A549 treated with AZD9567 at 1 μM for 4 hours (cell line): Measurements from ENCODE around the gene AP3D1. TPM values are rescaled to one million over a fixed set of nuclear protein-coding genes. Genes with fewer than 3 reads are reported as not detected.

Experiments
- total RNA-seq: library from RNA; stranded (reverse); fragments of 200-300 nt; extraction: Qiagen RNA extraction; gene quantifications from 5 replicates; pipeline ENCODE4 v1.2.3, GENCODE V29; 2022; ENCODE audit not compliant: insufficient read depth

Gene AP3D1
- 68.1 to 84.4 TPM (median 79.2 TPM) in 5 replicates for total RNA-seq

DNA sequence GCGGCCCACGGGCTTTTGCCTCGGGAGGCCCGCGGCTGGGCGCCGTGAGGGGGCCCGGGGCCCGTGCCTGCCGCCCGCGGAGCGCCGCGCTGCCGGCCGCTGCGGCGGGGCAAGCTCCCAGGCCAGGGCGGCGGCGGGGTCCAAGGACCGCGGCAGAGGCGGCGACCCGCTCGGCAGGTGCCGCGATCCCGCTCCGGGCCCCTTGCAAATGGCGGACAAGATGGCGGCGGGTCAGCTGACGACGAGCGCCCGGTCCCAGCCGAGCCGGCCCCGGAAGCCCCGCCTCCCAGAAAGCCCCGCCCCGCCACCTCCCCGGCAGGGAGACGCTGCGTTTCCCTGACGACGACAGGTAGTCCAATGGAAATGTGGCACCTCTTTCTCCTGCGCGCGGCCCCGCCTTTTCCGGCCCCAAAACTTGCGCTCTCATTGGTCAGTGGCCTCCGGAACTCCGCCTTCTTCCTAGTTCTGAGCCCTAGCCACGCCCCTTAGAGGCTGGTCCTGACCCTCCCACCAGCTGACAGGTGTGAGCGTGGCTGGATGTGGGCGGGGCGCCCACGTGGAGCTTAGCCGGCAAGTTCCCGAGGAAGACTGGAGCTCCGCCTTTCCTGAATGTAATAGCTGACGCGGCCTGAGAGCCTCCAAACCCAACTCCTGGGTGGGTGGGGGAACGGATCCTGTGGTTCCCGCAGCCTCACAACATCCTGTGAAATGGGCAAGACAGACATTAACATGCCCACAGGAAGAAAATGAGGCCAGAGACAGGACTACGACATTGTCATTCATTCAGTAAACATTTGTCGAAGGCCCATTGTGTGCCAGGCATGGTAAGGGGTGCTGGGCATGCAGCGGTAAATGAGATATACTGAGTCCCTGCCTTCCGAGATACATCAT, at the start of gene AP3D1:
Gene AP3D1 (minus strand): TSS at position 228 of the 891 bp plus-strand sequence. CDS start 232 bp downstream, outside the sequence.

DNA sequence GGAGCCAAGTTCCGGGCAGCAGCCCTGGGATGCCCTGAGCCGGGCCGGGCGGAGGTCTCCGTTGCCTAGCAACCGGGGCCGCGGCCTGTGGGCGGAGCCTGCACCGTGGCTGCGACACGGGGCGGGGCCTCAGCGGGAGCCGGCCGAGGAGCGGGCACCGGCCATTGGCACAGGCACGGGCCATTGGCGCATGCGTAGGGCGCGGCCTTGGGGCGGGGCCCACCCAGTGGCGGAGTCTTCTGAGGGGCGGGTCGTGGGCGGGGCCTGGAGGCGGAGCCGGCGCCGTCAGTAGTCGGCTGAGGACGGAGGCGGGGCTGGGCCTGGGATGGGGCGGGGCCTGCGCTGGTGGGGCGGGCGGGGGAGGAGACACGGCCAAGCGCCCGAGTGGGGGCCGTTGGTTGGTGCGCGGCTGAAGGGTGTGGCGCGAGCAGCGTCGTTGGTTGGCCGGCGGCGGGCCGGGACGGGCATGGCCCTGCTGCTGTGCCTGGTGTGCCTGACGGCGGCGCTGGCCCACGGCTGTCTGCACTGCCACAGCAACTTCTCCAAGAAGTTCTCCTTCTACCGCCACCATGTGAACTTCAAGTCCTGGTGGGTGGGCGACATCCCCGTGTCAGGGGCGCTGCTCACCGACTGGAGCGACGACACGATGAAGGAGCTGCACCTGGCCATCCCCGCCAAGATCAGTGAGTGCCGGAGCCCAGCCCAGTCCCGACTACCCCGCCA, 54.7 kb downstream of the AP3D1 start, which contains the start of gene IZUMO4:
Gene IZUMO4 (plus strand): TSS at position 436 of the 723 bp plus-strand sequence. CDS start 31 bp downstream, at position 467.

GRCh38 chr19:2096034-2096479, 55.3 kb downstream of the AP3D1 start, which contains the start of gene MOB3A:
Gene MOB3A (minus strand): TSS chr19:2096326. CDS start chr19:2078560, 17,766 bp downstream.

DNA sequence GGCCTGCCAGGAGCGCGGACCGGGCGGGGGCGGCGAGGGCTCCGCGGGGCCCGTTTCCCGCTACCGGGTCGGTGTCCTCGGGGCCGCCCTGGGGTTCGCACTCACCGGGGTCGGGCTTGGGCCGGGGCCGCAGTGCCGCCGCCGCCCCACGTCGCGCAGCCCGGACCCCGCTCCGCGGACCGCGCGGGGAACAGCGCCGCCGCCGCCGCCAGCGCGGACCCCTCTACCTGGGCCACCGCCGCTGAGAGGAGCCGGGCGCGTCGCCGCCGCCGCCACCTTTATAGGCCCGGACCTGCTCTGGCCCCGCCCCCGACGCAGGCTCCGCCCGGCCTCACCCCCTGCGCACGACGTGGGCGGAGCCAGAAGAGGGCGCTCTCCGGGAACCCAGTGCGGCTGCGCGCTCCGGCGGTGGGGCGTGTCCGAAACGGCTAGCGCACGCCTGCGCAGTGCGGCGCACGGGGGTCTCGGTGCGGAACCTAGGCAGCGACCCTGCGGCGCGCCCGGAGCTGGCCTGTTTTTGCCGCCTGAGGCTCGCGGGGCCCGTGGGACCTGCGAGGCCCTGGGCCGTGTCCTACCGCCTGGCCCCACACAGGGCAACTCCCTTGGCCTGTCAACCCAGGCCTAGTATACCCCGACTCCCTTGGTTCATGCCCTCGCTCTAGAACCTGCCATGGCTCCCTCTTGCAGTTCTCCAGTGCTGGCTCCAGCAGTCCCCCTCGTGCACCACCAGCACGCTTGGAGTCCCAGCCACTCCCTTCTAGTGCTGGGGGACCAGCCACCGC, 100.2 kb downstream of the AP3D1 start, which contains the start of gene MKNK2:
Gene MKNK2 (minus strand): TSS at position 254 of the 782 bp plus-strand sequence. CDS start 393 bp downstream, outside the sequence.

Other genes starting within 250 kb of the AP3D1 start
- 1.3 to 6.9 TPM (median 5.5 TPM) in 5 replicates for gene ADAT3, start 246.2 kb downstream of the AP3D1 start, total RNA-seq
- 49.8 to 57.3 TPM (median 55.6 TPM) in 5 replicates for gene SCAMP4, start 246.2 kb downstream of the AP3D1 start, total RNA-seq
- 42.0 to 51.9 TPM (median 49.1 TPM) in 5 replicates for gene CSNK1G2, start 210.4 kb downstream of the AP3D1 start, total RNA-seq
- 40.2 to 71.9 TPM (median 43.9 TPM) in 5 replicates for gene BTBD2, start 135.9 kb downstream of the AP3D1 start, total RNA-seq
- 50.1 to 74.3 TPM (median 67.8 TPM) in 5 replicates for gene MKNK2, start 100.3 kb downstream of the AP3D1 start, total RNA-seq
- 10.6 to 13.3 TPM (median 12.4 TPM) in 5 replicates for gene MOB3A, start 55.2 kb downstream of the AP3D1 start, total RNA-seq
- 0.77 to 1.0 TPM (median 0.88 TPM) in 4 of 5 replicates, not detected in the other for gene IZUMO4, start 54.7 kb downstream of the AP3D1 start, total RNA-seq
- 8.0 to 17.3 TPM (median 16.2 TPM) in 5 replicates for gene DOT1L, start 12.4 kb upstream of the AP3D1 start, total RNA-seq
- 35.5 to 62.3 TPM (median 61.5 TPM) in 5 replicates for gene PLEKHJ1, start 84.8 kb upstream of the AP3D1 start, total RNA-seq
- gene SF3A2, start 85.3 kb upstream of the AP3D1 start, total RNA-seq: 41.6 to 72.1 TPM (median 68.5 TPM) in 5 replicates
- gene AMH, start 97.8 kb upstream of the AP3D1 start, total RNA-seq: 8.9 to 21.9 TPM (median 19.7 TPM) in 5 replicates
- gene JSRP1, start 104.9 kb upstream of the AP3D1 start, total RNA-seq: 0.54 to 0.89 TPM (median 0.88 TPM) in 4 of 5 replicates, not detected in the other
- 0.07 TPM in 1 of 5 replicates, not detected in the others for gene PEAK3, start 130.6 kb upstream of the AP3D1 start, total RNA-seq
- 0.03 to 0.07 TPM in 2 of 5 replicates, not detected in the others for gene LINGO3, start 156.6 kb upstream of the AP3D1 start, total RNA-seq
- 114 to 155 TPM (median 147 TPM) in 5 replicates for gene LSM7, start 177.0 kb upstream of the AP3D1 start, total RNA-seq
- 23.0 to 28.8 TPM (median 26.2 TPM) in 5 replicates for gene SPPL2B, start 177.1 kb upstream of the AP3D1 start, total RNA-seq
- 0.05 to 0.06 TPM in 2 of 5 replicates, not detected in the others for gene TMPRSS9, start 208.7 kb upstream of the AP3D1 start, total RNA-seq